Skeletal muscle tissue (tissue), 4 donors: ENCODE results near the gene CCL23. TPM values are rescaled to one million over a fixed set of nuclear protein-coding genes. Genes with fewer than 3 reads are reported as not detected.

Experiments used
- H3K27ac ChIP-seq: one replicate; pipeline ENCODE4 v1.7.0; 2013; ENCODE audit warnings: mild to moderate bottlenecking, low read depth, low read length, inconsistent platforms
- H3K27me3 ChIP-seq, 3 donors: one replicate each; pipeline ENCODE4 v1.7.0; 2013; ENCODE audit warnings: low read length in 3 of 3; ENCODE audit not compliant: control insufficient read depth in 3 of 3, insufficient read depth in 3 of 3
- H3K36me3 ChIP-seq, 3 donors: one replicate each; pipeline ENCODE4 v1.7.0; 2013; ENCODE audit warnings: low read length in 3 of 3; ENCODE audit not compliant: control insufficient read depth in 3 of 3, insufficient read depth in 3 of 3
- H3K4me1 ChIP-seq, 3 donors: one replicate each; pipeline ENCODE4 v1.7.0; 2013; ENCODE audit warnings: low read length in 3 of 3, mild to moderate bottlenecking in 3 of 3; ENCODE audit not compliant: control insufficient read depth in 3 of 3, insufficient read depth in 3 of 3
- H3K4me3 ChIP-seq, 3 donors: one replicate each; pipeline ENCODE4 v1.7.0; 2013; ENCODE audit warnings: low read length in 3 of 3
- H3K9ac ChIP-seq, 3 donors: one replicate each; pipeline ENCODE4 v1.7.0; 2013; ENCODE audit warnings: low read length in 3 of 3, mild to moderate bottlenecking in 3 of 3, moderate library complexity in 2 of 3, low read depth in 1 of 3
- H3K9me3 ChIP-seq, 3 donors: one replicate each; pipeline ENCODE4 v1.7.0; 2013; ENCODE audit warnings: low read length in 3 of 3; ENCODE audit not compliant: control insufficient read depth in 3 of 3
- total RNA-seq: library from RNA; depleted of rRNA; stranded (reverse); fragments of >200 nt; gene quantifications from one replicate; pipeline ENCODE4 v1.2.3, GENCODE V29; 2014
- donor health status: Osteomylitis.

Gene CCL23
- total RNA-seq, 1 donor from 2014 or later = not detected

GRCh38 chr17:35973333-35974260 lies 44.2 kb downstream of the CCL23 start:
- Histone ChIP-seq H3K36me3 (no peaks in the 10 kb centered on the region), H3K9ac (no peak overlapping the region), H3K9me3 (no peaks in the 10 kb centered on the region), H3K4me1 (peaks cover 0 to 15% (median 7%) of the 10 kb centered on the region in 3 donors), H3K4me3 (no peak overlapping the region), H3K27ac (peak overlapping the region; percentile 22), H3K27me3 (peaks cover 0 to 5% (median 0%) of the 10 kb centered on the region in 3 donors)

GRCh38 chr17:35972945-35973332 lies 44.8 kb downstream of the CCL23 start:
- Histone ChIP-seq H3K27ac (peak overlapping the region; percentile 22), H3K36me3 (no peaks in the 10 kb centered on the region), H3K9ac (no peak overlapping the region), H3K9me3 (no peaks in the 10 kb centered on the region), H3K4me3 (no peak overlapping the region), H3K4me1 (peaks cover 0 to 15% (median 7%) of the 10 kb centered on the region in 3 donors), H3K27me3 (peaks cover 0 to 2% (median 0%) of the 10 kb centered on the region in 3 donors)

GRCh38 chr17:35972535-35972934 lies 45.2 kb downstream of the CCL23 start:
- Histone ChIP-seq H3K9me3 (no peaks in the 10 kb centered on the region), H3K9ac (no peak overlapping the region), H3K4me3 (no peak overlapping the region), H3K27ac (peak overlapping the region; percentile 22), H3K36me3 (no peaks in the 10 kb centered on the region), H3K4me1 (peaks cover 0 to 15% (median 7%) of the 10 kb centered on the region in 3 donors), H3K27me3 (no peaks in the 10 kb centered on the region)

GRCh38 chr17:35972066-35972465 lies 45.7 kb downstream of the CCL23 start:
- Histone ChIP-seq H3K27ac (no peak overlapping the region), H3K9ac (no peak overlapping the region), H3K36me3 (no peaks in the 10 kb centered on the region), H3K27me3 (no peaks in the 10 kb centered on the region), H3K4me3 (no peak overlapping the region), H3K9me3 (no peaks in the 10 kb centered on the region), H3K4me1 (peaks cover 0 to 15% (median 7%) of the 10 kb centered on the region in 3 donors)

- no peak overlapping the region for H3K27ac ChIP-seq
Observed at GRCh38 chr17:35969558-35970380, 48.0 kb downstream of the CCL23 start.

GRCh38 chr17:35968520-35969054 lies 49.2 kb downstream of the CCL23 start:
- Histone ChIP-seq H3K36me3 (no peaks in the 10 kb centered on the region), H3K4me1 (peaks cover 0 to 12% (median 7%) of the 10 kb centered on the region in 3 donors), H3K4me3 (no peak overlapping the region), H3K9ac (no peak overlapping the region), H3K27me3 (no peaks in the 10 kb centered on the region), H3K9me3 (no peaks in the 10 kb centered on the region), H3K27ac (no peak overlapping the region)

More at GRCh38 chr17:35969558-35970380, 48.0 kb downstream of the CCL23 start:
- H3K9ac ChIP-seq = no peak overlapping the region
- peaks cover 0 to 15% (median 7%) of the 10 kb centered on the region in 3 donors for H3K4me1 ChIP-seq
- H3K36me3 ChIP-seq = no peaks in the 10 kb centered on the region
- no peaks in the 10 kb centered on the region for H3K9me3 ChIP-seq
- no peaks in the 10 kb centered on the region for H3K27me3 ChIP-seq
- no peak overlapping the region for H3K4me3 ChIP-seq

- peaks cover 0 to 2% (median 0%) of the 10 kb centered on the region in 3 donors for H3K4me1 ChIP-seq
- H3K9ac ChIP-seq = no peak overlapping the region
- no peaks in the 10 kb centered on the region for H3K27me3 ChIP-seq
- H3K36me3 ChIP-seq = no peaks in the 10 kb centered on the region
- no peak overlapping the region for H3K4me3 ChIP-seq
- H3K27ac ChIP-seq = no peak overlapping the region
- H3K9me3 ChIP-seq = no peaks in the 10 kb centered on the region
Observed at GRCh38 chr17:35965272-35965671, 52.5 kb downstream of the CCL23 start.

GRCh38 chr17:35963663-35964062 lies 54.1 kb downstream of the CCL23 start:
- Histone ChIP-seq H3K4me1 (no peaks in the 10 kb centered on the region), H3K9ac (no peak overlapping the region), H3K27ac (no peak overlapping the region), H3K4me3 (no peak overlapping the region), H3K9me3 (no peaks in the 10 kb centered on the region), H3K36me3 (no peaks in the 10 kb centered on the region), H3K27me3 (peaks cover 0 to 4% (median 0%) of the 10 kb centered on the region in 3 donors)
